ENCODE results near the gene BIN2.
A peak's percentile ranks its signal among the peaks of the same experiment; 100 is the strongest.
"Not testable (repeated sequence)": the region's sequence is repeated elsewhere in the genome, so short reads cannot be mapped to it uniquely, and the experiment has no call there.

BIN2 gene

GRCh38 chr12:51307655-51308593 is 16.1 kb downstream of the BIN2 start:
- DNase-seq, result no peak

GRCh38 chr12:51306507-51306906 is 17.5 kb downstream of the BIN2 start:
- DNase-seq, result no peak

GRCh38 chr12:51300768-51301167 is 23.2 kb downstream of the BIN2 start:
- DNase-seq, result peak; percentile 47

- no peak for DNase-seq
Observed at GRCh38 chr12:51295651-51296050, 28.3 kb downstream of the BIN2 start.

GRCh38 chr12:51294097-51294496 is 29.9 kb downstream of the BIN2 start:
- not testable (repeated sequence) for DNase-seq

- DNase-seq, result no peak
Observed at GRCh38 chr12:51293696-51294095, 30.3 kb downstream of the BIN2 start.

- DNase-seq, result not testable (repeated sequence)
Observed at GRCh38 chr12:51291603-51292513, 32.1 kb downstream of the BIN2 start.

GRCh38 chr12:51285843-51286242 is 38.1 kb downstream of the BIN2 start:
- no peak for DNase-seq

- no peak for DNase-seq
Observed at GRCh38 chr12:51281202-51281924, 42.6 kb downstream of the BIN2 start.

- no peak for DNase-seq
Observed at GRCh38 chr12:51275088-51275487, 48.9 kb downstream of the BIN2 start.

GRCh38 chr12:51272810-51273209 is 51.2 kb downstream of the BIN2 start:
- DNase-seq, result not testable (repeated sequence)

GRCh38 chr12:51270951-51271518 is 52.9 kb downstream of the BIN2 start:
- DNase-seq, result no peak

- DNase-seq, result no peak
Observed at GRCh38 chr12:51270067-51270950, 53.7 kb downstream of the BIN2 start, which contains the start of gene SMAGP. Gene SMAGP (minus strand): TSS chr12:51270415. CDS start chr12:51269278, 1,137 bp downstream.

GRCh38 chr12:51269174-51270066 is 54.6 kb downstream of the BIN2 start:
- DNase-seq, result no peak

GRCh38 chr12:51265024-51265423 is 59.0 kb downstream of the BIN2 start:
- DNase-seq, result no peak

GRCh38 chr12:51264297-51264696 is 59.7 kb downstream of the BIN2 start:
- no peak for DNase-seq

- no peak for DNase-seq
Observed at GRCh38 chr12:51263341-51263740, 60.6 kb downstream of the BIN2 start.

- DNase-seq, result peak; percentile 26
Observed at GRCh38 chr12:51262758-51263177, 61.2 kb downstream of the BIN2 start.

- not testable (repeated sequence) for DNase-seq
Observed at GRCh38 chr12:51259600-51259999, 64.4 kb downstream of the BIN2 start.

- no peak for DNase-seq
Observed at GRCh38 chr12:51254536-51254935, 69.4 kb downstream of the BIN2 start.
